Measurements from ENCODE around the gene CHCHD5.

DNA sequence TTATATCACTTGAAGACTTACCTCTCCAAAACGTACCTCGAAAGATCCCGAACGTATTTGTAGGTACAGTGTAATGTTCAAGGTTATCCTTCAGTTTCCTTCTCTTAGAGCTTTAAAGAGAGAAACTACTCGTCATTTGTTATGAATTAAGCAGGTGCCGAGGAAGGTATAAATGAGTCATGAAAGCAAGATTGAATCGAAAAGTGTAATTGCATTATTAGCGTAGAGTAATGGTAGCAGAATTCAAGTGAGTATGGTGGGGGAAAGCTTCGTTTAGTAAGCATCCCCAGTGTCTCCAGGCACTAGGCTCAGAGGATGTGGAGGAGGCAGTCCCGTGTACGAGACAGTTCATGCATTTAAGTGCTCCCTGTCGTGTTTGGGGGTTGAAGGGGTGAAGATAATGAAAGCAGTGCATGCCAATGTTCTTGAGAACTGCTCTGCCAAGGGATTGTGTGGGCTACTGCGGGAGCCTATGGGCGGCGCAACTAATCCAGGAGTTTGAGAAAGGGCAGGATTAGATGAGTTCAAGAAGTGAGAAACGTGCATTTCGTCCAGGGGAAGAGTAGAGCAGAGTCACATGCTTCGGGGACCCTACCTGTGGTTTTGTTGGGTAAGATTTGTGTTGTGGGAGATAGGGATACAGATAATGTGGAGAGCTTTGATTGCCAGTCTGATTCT is 41.3 kb upstream of the CHCHD5 start:
- TF ChIP-seq, protein P1, sequence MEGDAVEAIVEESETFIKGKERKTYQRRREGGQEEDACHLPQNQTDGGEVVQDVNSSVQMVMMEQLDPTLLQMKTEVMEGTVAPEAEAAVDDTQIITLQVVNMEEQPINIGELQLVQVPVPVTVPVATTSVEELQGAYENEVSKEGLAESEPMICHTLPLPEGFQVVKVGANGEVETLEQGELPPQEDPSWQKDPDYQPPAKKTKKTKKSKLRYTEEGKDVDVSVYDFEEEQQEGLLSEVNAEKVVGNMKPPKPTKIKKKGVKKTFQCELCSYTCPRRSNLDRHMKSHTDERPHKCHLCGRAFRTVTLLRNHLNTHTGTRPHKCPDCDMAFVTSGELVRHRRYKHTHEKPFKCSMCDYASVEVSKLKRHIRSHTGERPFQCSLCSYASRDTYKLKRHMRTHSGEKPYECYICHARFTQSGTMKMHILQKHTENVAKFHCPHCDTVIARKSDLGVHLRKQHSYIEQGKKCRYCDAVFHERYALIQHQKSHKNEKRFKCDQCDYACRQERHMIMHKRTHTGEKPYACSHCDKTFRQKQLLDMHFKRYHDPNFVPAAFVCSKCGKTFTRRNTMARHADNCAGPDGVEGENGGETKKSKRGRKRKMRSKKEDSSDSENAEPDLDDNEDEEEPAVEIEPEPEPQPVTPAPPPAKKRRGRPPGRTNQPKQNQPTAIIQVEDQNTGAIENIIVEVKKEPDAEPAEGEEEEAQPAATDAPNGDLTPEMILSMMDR (IDR thresholded peaks at IDR 0.05): no peak
- no peak for TF ChIP-seq POLR2A (IDR thresholded peaks at IDR 0.05)
